Cerebellar nuclear complex (tissue), 1 donor: Measurements from ENCODE around the gene FYB1.
"Not testable (repeated sequence)": the region's sequence is repeated elsewhere in the genome, so short reads cannot be mapped to it uniquely, and the experiment has no call there.

Experiments used
- DNase-seq, 2 experiments: peaks; one replicate each; lab custom pipeline; 2025; lab: John Stamatoyannopoulos, UW

The FYB1 gene

GRCh38 chr5:39219437-39219836 lies at the start of gene FYB1:
Gene FYB1, minus strand, starts transcription at chr5:39219563. Its CDS starts 16,603 bp downstream, at chr5:39202960.
- DNase-seq, result no peak

GRCh38 chr5:39267186-39267585 lies 47.8 kb upstream of the FYB1 start:
- no peak for DNase-seq

- DNase-seq, result no peak
These were observed 47.1 kb upstream of the FYB1 start for GRCh38 chr5:39266442-39266841.

- no peak for DNase-seq
These were observed 45.2 kb upstream of the FYB1 start for GRCh38 chr5:39264528-39264927.

- DNase-seq, result no peak
These were observed 43.6 kb upstream of the FYB1 start for GRCh38 chr5:39262981-39263380.

GRCh38 chr5:39260095-39260494 lies 40.7 kb upstream of the FYB1 start:
- no peak for DNase-seq

GRCh38 chr5:39257554-39257953 lies 38.2 kb upstream of the FYB1 start:
- DNase-seq, result no peak

GRCh38 chr5:39256477-39257235 lies 37.3 kb upstream of the FYB1 start:
- no peak for DNase-seq

- no peak for DNase-seq
These were observed 36.0 kb upstream of the FYB1 start for GRCh38 chr5:39255406-39255805.

GRCh38 chr5:39254671-39255070 lies 35.3 kb upstream of the FYB1 start:
- DNase-seq, result no peak

- no peak for DNase-seq
These were observed 33.8 kb upstream of the FYB1 start for GRCh38 chr5:39253196-39253595.

- no peak for DNase-seq
These were observed 30.4 kb upstream of the FYB1 start for GRCh38 chr5:39249564-39250274.

- no peak for DNase-seq
These were observed 29.7 kb upstream of the FYB1 start for GRCh38 chr5:39249069-39249468.

- DNase-seq, result no peak
These were observed 21.4 kb upstream of the FYB1 start for GRCh38 chr5:39240750-39241149.

GRCh38 chr5:39238366-39239105 lies 19.2 kb upstream of the FYB1 start:
- DNase-seq, result no peak

- no peak for DNase-seq
These were observed 17.4 kb upstream of the FYB1 start for GRCh38 chr5:39236718-39237117.

GRCh38 chr5:39235648-39236047 lies 16.3 kb upstream of the FYB1 start:
- DNase-seq, result no peak

- DNase-seq, result not testable (repeated sequence)
These were observed 15.1 kb upstream of the FYB1 start for GRCh38 chr5:39234494-39234893.

- DNase-seq, result no peak
These were observed 14.4 kb upstream of the FYB1 start for GRCh38 chr5:39233783-39234182.

GRCh38 chr5:39231705-39232525 lies 12.6 kb upstream of the FYB1 start:
- DNase-seq, result no peak

GRCh38 chr5:39228596-39228995 lies 9.2 kb upstream of the FYB1 start:
- DNase-seq, result no peak

- no peak for DNase-seq
These were observed 7.2 kb upstream of the FYB1 start for GRCh38 chr5:39226558-39226957.
